Glutamatergic neuron (in vitro differentiated cells): ENCODE results near the gene RBP5. TPM values are rescaled to one million over a fixed set of nuclear protein-coding genes. Genes with fewer than 3 reads are reported as not detected.
"Not testable (repeated sequence)": the region's sequence is repeated elsewhere in the genome, so short reads cannot be mapped to it uniquely, and the experiment has no call there.

Experiments used
- DNase-seq: peaks from one replicate; pipeline ENCODE4 v3.0.0; 2022
- H3K27ac Mint-ChIP-seq: one replicate; pipeline ENCODE4 v1.8.0; 2020; ENCODE audit warnings: mild to moderate bottlenecking, mixed read lengths, inconsistent platforms; ENCODE audit not compliant: unreplicated experiment
- H3K27me3 Mint-ChIP-seq: one replicate; pipeline ENCODE4 v1.8.0; 2020; ENCODE audit warnings: mild to moderate bottlenecking, moderate library complexity, mixed read lengths, inconsistent platforms; ENCODE audit not compliant: unreplicated experiment
- H3K36me3 Mint-ChIP-seq: one replicate; pipeline ENCODE4 v1.8.0; 2020; ENCODE audit warnings: mild to moderate bottlenecking, mixed read lengths, inconsistent platforms; ENCODE audit not compliant: unreplicated experiment
- H3K4me1 Mint-ChIP-seq: one replicate; pipeline ENCODE4 v1.8.0; 2020; ENCODE audit warnings: mild to moderate bottlenecking, low read depth, mixed read lengths, inconsistent platforms; ENCODE audit not compliant: unreplicated experiment
- H3K4me3 Mint-ChIP-seq: one replicate; pipeline ENCODE4 v1.8.0; 2020; ENCODE audit warnings: mild to moderate bottlenecking, mixed read lengths, inconsistent platforms; ENCODE audit not compliant: unreplicated experiment
- H3K9me3 Mint-ChIP-seq: one replicate; pipeline ENCODE4 v1.8.0; 2020; ENCODE audit warnings: mild to moderate bottlenecking, moderate library complexity, mixed read lengths, inconsistent platforms; ENCODE audit not compliant: unreplicated experiment
- total RNA-seq: library from RNA; stranded (reverse); fragmentation: NEBNext Ultra II Directional; extraction: Animal tissue kit (Norgen Biotek cat#: 25700); gene quantifications from one replicate; pipeline ENCODE4 v1.2.1, GENCODE V29; 2021; ENCODE audit not compliant: unreplicated experiment
- TF ChIP-seq, protein P1 (sequence below): fragments of 200-600 bp; sonication (generic); IDR thresholded peaks from one replicate; pipeline ENCODE4 v1.5.0; 2021; ENCODE audit not compliant: partially characterized antibody, unreplicated experiment

Gene RBP5
- total RNA-seq, 1 donor from 2014 or later = 1.2 TPM

DNA sequence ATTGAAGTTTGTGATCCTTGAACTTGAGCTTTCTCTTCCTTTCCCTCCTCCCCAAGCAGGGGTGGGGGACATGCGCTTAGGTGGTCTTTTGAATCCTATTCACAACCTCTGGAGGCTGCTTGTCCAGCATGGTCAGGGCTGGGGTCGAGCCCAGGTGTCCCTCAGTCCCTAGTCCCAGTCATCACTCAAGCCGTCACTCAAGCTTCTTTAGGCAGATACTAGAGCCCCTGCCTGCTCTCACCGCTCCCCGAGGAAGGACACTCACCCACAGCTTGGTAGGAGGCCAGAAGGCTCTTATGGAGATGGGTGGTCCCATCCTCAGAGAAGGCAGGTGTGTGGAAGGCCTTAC lies 19.1 kb downstream of the RBP5 start:
- H3K9me3 Mint-ChIP-seq = peaks cover 11% of the 10 kb centered on the region
- peaks cover 2% of the 10 kb centered on the region for H3K27me3 Mint-ChIP-seq
- TF ChIP-seq, protein P1, sequence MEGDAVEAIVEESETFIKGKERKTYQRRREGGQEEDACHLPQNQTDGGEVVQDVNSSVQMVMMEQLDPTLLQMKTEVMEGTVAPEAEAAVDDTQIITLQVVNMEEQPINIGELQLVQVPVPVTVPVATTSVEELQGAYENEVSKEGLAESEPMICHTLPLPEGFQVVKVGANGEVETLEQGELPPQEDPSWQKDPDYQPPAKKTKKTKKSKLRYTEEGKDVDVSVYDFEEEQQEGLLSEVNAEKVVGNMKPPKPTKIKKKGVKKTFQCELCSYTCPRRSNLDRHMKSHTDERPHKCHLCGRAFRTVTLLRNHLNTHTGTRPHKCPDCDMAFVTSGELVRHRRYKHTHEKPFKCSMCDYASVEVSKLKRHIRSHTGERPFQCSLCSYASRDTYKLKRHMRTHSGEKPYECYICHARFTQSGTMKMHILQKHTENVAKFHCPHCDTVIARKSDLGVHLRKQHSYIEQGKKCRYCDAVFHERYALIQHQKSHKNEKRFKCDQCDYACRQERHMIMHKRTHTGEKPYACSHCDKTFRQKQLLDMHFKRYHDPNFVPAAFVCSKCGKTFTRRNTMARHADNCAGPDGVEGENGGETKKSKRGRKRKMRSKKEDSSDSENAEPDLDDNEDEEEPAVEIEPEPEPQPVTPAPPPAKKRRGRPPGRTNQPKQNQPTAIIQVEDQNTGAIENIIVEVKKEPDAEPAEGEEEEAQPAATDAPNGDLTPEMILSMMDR = no peak
- H3K4me1 Mint-ChIP-seq = no peaks in the 10 kb centered on the region
- peak overlapping the region; percentile 92 for H3K27ac Mint-ChIP-seq
- H3K4me3 Mint-ChIP-seq = peak overlapping the region; percentile 90
- H3K36me3 Mint-ChIP-seq = peaks cover 6% of the 10 kb centered on the region
- DNase-seq = no peak

DNA sequence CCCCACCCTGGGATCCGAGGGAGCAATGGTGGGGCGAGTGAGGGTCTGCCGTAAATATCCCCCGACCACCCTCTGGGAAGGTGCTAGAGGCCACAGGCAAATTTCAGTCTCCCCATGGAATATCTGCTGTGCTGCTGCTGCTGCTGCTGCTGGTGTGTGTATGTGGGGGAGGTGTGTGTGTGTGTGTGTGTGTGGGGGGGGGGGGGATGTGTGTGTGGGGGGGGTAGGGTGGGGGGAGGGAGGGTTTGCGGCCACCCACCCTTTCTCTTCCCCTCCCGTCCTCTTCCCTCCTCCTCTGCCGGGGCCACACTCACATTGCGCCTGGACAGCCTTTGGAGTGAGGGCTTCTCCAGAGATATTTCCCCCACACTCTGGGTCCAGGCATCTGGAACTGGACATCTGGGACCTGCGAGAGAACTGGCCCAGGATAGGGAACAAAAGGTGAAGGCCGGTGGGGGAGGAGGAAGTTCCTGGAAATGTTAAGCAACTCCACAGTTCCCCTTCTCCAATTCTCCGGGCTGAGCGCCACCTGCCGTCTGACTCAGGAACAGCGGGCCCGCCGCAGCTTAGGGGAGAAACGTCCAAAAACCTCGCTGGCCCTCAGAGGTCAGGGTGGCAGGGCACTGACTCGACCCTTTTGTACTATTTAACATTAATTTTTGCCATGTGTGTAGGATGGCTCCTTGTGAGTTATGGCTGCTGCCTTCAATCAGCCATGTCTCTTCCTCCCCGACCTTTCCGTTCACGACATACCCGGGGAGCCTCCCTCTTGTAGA lies 19.7 kb downstream of the RBP5 start, which contains the start of gene C1RL:
C1RL (minus strand) TSS at position 419 of the 776 bp plus-strand sequence; CDS start at position 385, 34 bp downstream.
- peaks cover 2% of the 10 kb centered on the region for H3K27me3 Mint-ChIP-seq
- H3K9me3 Mint-ChIP-seq = peaks cover 11% of the 10 kb centered on the region
- peaks cover 6% of the 10 kb centered on the region for H3K36me3 Mint-ChIP-seq
- H3K4me3 Mint-ChIP-seq = peak within 1 kb of the TSS; percentile 90
- no peaks in the 10 kb centered on the region for H3K4me1 Mint-ChIP-seq
- TF ChIP-seq, protein P1 = peak; percentile 89
- H3K27ac Mint-ChIP-seq = peak within 1 kb of the TSS; percentile 95
- peak; percentile 95 for DNase-seq

DNA sequence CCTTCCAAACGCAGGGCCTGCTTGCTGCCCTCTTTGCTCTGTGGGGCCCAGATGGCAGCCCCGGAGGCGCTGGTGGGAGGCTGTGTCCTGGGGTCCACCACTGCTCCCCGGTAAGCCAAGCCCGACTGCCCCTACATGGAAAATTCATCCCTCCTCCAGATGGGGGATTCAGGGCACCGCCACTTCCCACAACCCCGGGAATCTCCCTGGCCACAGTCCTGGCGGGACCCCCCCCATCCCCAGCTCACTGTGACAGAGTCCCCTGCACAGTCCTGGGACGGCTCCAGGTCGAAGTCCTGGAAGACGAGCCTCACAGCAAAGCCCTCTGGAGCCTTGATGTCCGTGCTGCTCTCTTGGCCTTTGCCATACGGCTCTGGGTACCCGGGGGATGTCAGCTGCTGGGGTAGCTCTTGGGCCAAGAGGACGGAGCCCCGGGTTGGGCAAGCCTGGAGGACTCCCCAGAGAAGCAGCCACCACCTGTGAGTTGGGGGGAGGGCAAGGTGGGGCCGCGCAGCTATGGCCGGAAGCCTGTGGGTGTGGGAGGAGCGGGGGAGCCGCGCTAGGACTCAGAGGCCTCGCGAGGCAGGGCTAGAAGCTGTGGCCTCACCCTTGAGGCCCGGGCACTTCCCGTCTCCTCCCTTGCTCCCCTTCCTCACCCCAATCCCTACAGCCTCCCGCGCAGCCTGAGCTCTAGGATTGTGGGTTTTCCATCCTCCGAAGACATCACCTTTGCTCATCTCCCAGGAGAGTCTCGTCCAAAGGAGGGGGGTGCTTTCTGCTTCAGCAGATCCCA lies 20.5 kb downstream of the RBP5 start:
- Mint-ChIP-seq H3K36me3 (peaks cover 6% of the 10 kb centered on the region), H3K4me3 (peak overlapping the region; percentile 90), H3K27ac (peak overlapping the region; percentile 95), H3K4me1 (no peaks in the 10 kb centered on the region), H3K9me3 (peaks cover 11% of the 10 kb centered on the region), H3K27me3 (peaks cover 2% of the 10 kb centered on the region)
- TF ChIP-seq, protein P1 = no peak
- DNase-seq = peak; percentile 73

DNA sequence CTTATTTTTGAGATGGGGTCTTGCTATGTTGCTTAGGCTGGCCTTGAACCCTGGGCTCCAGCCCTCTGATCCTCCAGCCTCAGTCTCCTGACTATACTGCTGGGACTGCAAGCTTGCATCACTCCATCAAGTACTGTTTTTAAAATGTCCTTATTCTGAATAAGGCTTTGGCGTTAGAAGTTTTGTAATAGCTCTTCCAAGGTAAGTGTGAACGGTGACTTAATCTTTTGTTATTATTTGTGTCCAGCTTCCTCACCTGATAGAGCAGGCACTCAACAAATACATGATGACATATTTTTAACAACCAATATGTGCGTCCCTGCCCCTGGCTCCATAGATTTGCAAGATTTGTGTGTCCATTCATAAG lies 21.1 kb downstream of the RBP5 start:
- H3K36me3 Mint-ChIP-seq = peaks cover 6% of the 10 kb centered on the region
- peaks cover 11% of the 10 kb centered on the region for H3K9me3 Mint-ChIP-seq
- H3K4me3 Mint-ChIP-seq = peak overlapping the region; percentile 90
- H3K27me3 Mint-ChIP-seq = peaks cover 2% of the 10 kb centered on the region
- no peaks in the 10 kb centered on the region for H3K4me1 Mint-ChIP-seq
- TF ChIP-seq, protein P1 = no peak
- peak overlapping the region; percentile 95 for H3K27ac Mint-ChIP-seq
- DNase-seq = no peak

DNA sequence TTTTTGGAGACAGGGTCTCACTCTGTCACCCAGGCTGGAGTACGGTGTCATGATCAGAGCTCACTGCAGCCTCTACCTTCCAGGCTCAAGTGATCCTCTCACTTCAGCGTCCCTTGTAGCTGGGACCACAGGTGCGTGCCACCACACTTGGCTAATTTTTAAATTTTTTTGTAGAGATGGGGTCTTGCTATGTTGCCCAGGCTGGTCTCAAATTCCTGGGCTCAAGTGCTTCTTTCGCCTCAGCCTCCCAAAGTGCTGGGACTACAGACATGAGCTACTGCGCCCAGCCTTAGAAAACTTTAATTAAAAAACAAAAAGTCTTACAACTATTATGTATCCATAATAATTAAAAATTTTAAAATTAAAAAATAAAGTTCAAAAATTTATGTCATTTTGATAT lies 21.5 kb downstream of the RBP5 start:
- not testable (repeated sequence) for H3K36me3 Mint-ChIP-seq, H3K4me3 Mint-ChIP-seq, H3K27ac Mint-ChIP-seq, DNase-seq, H3K4me1 Mint-ChIP-seq, H3K27me3 Mint-ChIP-seq
- peaks cover 11% of the 10 kb centered on the region for H3K9me3 Mint-ChIP-seq
